Astrocyte of the hippocampus (primary cell): ENCODE results near the gene GFOD2.

Experiments used
- DNase-seq: peaks from one replicate; pipeline ENCODE4 v3.0.0; 2011; ENCODE audit warnings: low read depth, low spot score

GFOD2 gene

DNA sequence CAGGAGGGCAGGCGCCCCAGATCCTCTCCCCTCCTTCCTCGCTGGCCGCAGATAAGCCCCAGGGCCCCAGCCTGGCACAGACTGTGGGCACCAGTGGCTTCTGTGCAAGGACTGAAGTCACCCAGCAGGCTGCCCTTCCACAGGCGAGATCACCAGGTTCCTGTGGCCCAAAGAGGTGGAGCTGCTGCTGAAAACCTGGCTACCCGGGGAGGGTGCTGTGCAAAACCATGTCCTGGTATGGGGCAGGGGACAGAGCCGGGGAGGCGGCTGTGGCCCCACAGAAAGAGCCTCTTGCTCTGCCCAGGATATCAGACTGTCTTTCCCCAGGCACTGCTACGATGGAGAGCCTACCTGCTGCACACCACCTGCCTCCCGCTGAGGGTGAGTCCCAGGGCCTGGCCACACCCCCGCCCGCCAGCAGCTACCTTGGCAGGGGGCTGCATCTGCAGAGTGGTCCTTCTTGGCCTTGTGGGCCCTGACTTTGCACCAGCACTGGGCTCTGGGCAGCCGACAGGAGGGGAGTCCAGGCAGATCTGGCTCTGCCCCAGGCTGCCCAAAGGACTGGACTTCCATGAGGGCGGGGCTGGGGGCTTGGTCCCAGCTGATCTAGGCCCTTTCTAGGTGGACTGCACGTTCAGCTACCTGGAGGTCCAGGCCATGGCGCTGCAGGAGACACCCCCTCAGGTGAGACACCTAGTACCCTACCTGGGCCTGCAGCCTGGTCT lies 73.6 kb downstream of the GFOD2 start:
- DNase-seq, result no peak

DNA sequence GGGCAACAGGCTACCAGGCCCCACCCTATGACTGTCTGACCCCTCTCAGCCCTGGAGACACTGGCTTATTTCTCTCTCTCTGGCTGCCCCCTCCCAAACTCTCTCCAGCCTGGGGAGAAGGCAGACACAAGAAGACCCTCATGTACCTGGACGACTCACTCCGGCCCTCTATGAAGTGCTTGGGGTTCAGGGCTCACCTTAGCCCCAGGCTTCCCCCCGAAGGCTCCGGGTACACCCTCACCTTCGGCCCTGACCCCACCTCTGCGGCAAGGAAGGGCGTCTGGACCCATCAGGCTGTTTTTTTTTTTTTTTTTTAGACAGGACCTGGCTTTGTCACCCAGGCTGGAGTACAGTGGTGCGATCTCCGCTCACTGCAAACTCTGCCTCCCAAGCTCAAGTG lies 75.1 kb downstream of the GFOD2 start:
- no peak for DNase-seq

DNA sequence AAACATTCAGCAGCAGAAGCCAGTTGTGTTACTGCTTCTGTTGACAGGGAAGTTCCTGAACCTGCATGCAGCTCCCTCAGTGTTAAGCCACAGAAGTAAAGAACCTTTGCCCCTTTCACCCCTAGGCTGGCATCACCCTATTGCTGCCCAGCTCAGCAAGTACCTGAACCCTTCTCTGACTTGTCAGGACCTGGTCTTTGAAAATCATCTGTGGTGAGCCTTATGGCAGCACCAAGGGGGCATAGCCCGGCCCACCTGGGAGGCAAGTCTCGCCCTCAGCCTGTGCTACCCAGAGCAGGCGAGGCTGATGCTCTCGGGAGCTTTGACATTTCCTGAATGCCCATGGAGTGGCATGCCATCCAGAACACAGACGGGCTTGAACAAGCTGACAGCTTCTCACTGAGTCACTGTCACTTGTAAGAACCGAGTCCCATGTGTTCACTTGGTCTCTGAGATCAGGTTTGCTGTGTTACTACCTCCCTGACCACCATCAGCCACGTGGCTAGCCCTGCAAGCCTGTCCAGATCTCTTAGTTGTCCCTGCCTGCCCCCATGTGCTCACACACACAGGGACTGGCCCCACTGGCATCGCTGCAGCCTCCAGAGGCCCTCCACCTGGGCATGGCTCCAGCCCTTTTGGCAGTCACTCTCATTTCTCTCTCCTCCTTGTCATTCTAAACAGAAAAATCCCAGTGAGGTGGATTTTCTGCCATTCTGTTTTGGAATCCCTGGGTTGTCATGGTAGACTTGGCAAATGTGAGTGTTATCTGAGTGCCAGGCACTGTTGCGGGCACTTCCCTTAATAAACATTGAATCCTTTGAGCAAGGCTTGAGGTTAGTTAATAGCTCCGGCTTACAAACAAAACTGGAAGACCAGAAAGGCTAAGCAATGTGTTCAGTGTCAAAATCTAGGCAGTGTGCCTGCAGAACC lies 77.1 kb downstream of the GFOD2 start:
- DNase-seq, result peak; percentile 85

DNA sequence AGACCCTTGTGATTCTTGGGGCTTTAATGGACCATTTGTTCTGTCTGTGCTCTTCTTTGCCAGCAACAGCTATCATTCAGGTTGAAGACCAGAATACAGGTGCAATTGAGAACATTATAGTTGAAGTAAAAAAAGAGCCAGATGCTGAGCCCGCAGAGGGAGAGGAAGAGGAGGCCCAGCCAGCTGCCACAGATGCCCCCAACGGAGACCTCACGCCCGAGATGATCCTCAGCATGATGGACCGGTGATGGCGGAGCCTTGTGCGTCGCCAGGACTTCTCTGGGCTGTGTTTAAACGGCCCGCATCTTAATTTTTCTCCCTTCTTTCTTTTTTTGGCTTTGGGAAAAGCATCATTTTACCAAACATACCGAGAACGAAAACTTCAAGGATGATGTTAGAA lies 81.5 kb downstream of the GFOD2 start:
- no peak for DNase-seq

DNA sequence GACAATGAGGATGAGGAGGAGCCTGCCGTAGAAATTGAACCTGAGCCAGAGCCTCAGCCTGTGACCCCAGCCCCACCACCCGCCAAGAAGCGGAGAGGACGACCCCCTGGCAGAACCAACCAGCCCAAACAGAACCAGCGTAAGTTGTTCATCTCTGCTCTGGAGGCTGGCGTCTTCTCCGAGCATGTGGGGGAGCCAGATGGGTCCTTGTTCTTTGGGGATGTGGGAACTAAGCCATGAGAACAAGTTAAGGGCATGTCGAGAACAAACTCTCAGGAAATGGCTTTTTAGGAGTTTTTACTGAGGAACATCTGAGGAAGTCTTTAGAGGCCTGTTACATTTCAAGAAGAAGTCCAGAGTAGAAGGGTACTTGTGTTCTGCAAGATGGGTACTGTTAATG lies 82.4 kb downstream of the GFOD2 start:
- no peak for DNase-seq

DNA sequence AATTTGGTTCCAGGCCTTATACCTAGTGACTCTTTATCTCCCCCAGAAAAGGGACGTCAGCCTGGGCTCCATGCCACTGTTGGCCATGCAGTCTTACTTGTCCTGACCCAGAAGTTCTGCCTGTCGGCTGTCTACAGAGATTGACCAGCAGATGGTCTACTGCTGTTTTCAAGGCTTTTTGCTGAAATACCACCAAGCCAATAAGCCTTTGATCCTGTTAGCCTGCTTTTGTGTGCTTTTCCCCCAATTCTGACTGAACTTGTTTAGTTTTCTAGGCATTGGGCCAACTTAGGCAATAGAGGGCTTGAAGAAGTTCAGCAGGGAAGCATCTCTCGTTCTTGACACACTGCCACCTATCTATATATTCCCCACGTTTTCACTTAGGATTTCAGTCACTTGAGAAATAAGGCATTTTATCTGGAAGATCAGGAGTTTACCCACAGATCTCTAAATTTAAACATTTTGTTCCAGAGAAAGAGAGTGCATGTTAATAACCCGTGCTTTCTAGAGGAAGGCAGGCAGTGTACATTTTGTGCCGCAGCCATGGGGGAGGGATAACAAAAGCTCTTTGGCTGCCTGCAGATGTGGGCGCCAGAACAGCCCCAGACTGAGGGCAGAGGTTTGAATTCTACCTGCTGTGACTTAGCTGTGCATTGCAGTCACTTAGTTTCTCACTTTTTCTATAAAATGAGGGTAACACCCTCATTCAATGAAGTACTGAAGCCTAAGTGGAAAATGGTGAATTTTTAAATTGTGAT lies 86.5 kb downstream of the GFOD2 start:
- DNase-seq, result no peak

DNA sequence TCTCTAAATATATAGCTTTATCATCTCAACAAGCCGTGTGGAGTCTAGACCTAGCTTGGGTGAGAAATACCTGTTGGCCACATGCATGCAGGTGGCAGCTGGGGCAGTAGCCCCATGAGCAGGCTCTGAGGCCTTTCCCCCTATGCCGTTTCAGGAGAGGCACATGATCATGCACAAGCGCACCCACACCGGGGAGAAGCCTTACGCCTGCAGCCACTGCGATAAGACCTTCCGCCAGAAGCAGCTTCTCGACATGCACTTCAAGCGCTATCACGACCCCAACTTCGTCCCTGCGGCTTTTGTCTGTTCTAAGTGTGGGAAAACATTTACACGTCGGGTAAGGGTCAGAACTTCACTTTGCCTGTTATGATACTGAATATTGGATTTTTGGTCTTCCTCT lies 90.9 kb downstream of the GFOD2 start:
- DNase-seq, result no peak
